ENCODE measurements around the gene SNN. TPM values are rescaled to one million over a fixed set of nuclear protein-coding genes. Genes with fewer than 3 reads are reported as not detected.

Gene SNN
- total RNA-seq, 1 experiment from 2014 or later = 65.2 TPM

- DNase-seq (ENCODE audit: low spot score) = no peak
- Mint-ChIP-seq H3K36me3 (no peaks in the 10 kb centered on the region), H3K27ac (no peak overlapping the region), H3K4me3 (no peak overlapping the region), H3K9me3 (no peaks in the 10 kb centered on the region), H3K27me3 (ENCODE audit: low read depth) (no peaks in the 10 kb centered on the region), H3K4me1 (no peaks in the 10 kb centered on the region)
- ChIA-PET CTCF (interaction anchor here (0.9 to 3.2 kb wide), 5 partner anchors 10 to 255 kb away, joined by 3 to 11 read pairs (median 3); no protein-coding TSS in a partner anchor), POLR2A (interaction anchor here (0.6 to 0.7 kb wide), 2 partner anchors 33 to 1436 kb away, joined by 3 read pairs; no protein-coding TSS in a partner anchor)
- ATAC-seq = no peak
- TF ChIP-seq KAT7 (CRISPR knock-in tag; IDR thresholded peaks at IDR 0.05; ENCODE audit: borderline replicate concordance) (no peak), ZNF423 (CRISPR knock-in tag; IDR thresholded peaks at IDR 0.05) (no peak), NFE2L1 (CRISPR knock-in tag; IDR thresholded peaks at IDR 0.05) (no peak), ZNF425 (CRISPR knock-in tag; conservative IDR thresholded peaks at IDR 0.05) (no peak), PRDM15 (CRISPR knock-in tag; IDR thresholded peaks at IDR 0.05) (no peak), TCF7 (CRISPR knock-in tag; IDR thresholded peaks at IDR 0.05; ENCODE audit: low read depth) (no peak), MXD4 (CRISPR knock-in tag; IDR thresholded peaks at IDR 0.05; ENCODE audit: borderline replicate concordance) (no peak), FOXP4 (CRISPR knock-in tag; IDR thresholded peaks at IDR 0.05) (no peak), IRF2 (CRISPR knock-in tag; IDR thresholded peaks at IDR 0.05; ENCODE audit: borderline replicate concordance, low read depth) (no peak)
- TF ChIP-seq, protein P1, sequence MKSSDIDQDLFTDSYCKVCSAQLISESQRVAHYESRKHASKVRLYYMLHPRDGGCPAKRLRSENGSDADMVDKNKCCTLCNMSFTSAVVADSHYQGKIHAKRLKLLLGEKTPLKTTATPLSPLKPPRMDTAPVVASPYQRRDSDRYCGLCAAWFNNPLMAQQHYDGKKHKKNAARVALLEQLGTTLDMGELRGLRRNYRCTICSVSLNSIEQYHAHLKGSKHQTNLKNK (CRISPR knock-in tag; IDR thresholded peaks at IDR 0.05) = no peak
These were observed 17.3 kb upstream of the SNN start for GRCh38 chr16:11650641-11651591.

DNA sequence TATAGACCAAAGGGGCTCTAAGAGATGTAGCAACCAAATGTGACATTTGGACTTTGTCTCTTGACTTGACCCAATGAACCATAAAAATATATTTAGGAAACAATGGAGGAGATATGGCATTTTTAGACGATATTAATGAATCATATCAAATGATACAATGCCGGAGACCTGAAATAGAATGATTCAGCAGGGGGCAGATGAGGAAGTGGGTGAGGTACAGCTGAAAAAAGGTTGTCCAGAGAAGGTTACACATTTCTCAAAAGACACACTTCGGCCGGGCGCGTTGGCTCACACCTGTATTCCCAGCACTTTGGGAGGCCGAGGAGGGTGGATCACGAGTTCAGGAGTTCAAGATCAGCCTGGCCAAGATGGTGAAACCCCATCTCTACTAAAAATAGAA lies 16.5 kb upstream of the SNN start:
- no peak overlapping the region for H3K27ac Mint-ChIP-seq
- no peaks in the 10 kb centered on the region for H3K9me3 Mint-ChIP-seq
- H3K4me1 Mint-ChIP-seq = no peaks in the 10 kb centered on the region
- no peak overlapping the region for H3K4me3 Mint-ChIP-seq
- no peak for DNase-seq (ENCODE audit: low spot score)
- H3K36me3 Mint-ChIP-seq = no peaks in the 10 kb centered on the region
- H3K27me3 Mint-ChIP-seq (ENCODE audit: low read depth) = no peaks in the 10 kb centered on the region
- ChIA-PET POLR2A (interaction anchor here (0.6 kb wide), 1 partner anchor 1435 kb away, joined by 3 read pairs; no protein-coding TSS in a partner anchor), CTCF (interaction anchor here (0.9 to 3.2 kb wide), 4 partner anchors 11 to 255 kb away, joined by 3 to 11 read pairs (median 4); no protein-coding TSS in a partner anchor)
- TF ChIP-seq MAX (CRISPR knock-in tag; IDR thresholded peaks at IDR 0.05) = no peak
- TF ChIP-seq NFE2L1 (CRISPR knock-in tag; IDR thresholded peaks at IDR 0.05) = no peak
- TF ChIP-seq MXD4 (CRISPR knock-in tag; IDR thresholded peaks at IDR 0.05; ENCODE audit: borderline replicate concordance) = no peak
- no peak for ATAC-seq
